PFSK-1 (cell line): ENCODE data around the gene DOCK1.

Experiments used
- FOXP2 ChIP-seq: optimal IDR thresholded peaks from 2 replicates; pipeline ENCODE3; 2011; ENCODE audit warnings: borderline replicate concordance, control low read depth, inconsistent platforms; ENCODE audit not compliant: insufficient read depth; ENCODE audit errors: extremely low read length, extremely low read depth
- POLR2AphosphoS5 ChIP-seq: IDR thresholded peaks from 2 replicates; pipeline ENCODE4 v1.6.1; 2012; ENCODE audit warnings: low read depth, mild to moderate bottlenecking, control low read depth, low read length, moderate library complexity
- REST ChIP-seq, 2 experiments: IDR thresholded peaks; 2 replicates each; pipeline versions ENCODE4 v1.6.1 to v1.8.0; 2011 to 2012; ENCODE audit warnings: low read depth in 2 of 2, low read length in 2 of 2, control low read depth in 1 of 2, inconsistent platforms in 1 of 2, mild to moderate bottlenecking in 1 of 2, moderate library complexity in 1 of 2; ENCODE audit not compliant: insufficient read depth in 1 of 2
- SIN3A ChIP-seq: IDR thresholded peaks from 2 replicates; pipeline ENCODE4 v1.6.1; 2012; ENCODE audit warnings: mild to moderate bottlenecking, low read length, moderate library complexity, borderline replicate concordance; ENCODE audit not compliant: insufficient read depth
- TAF1 ChIP-seq: IDR thresholded peaks from 2 replicates; pipeline ENCODE4 v1.6.1; 2012; ENCODE audit warnings: low read length, control low read depth, borderline replicate concordance; ENCODE audit not compliant: insufficient read depth

Gene DOCK1

GRCh38 chr10:127338399-127339110, 433.3 kb downstream of the DOCK1 start:
- TF ChIP-seq REST (IDR thresholded peaks at IDR 0.05; ENCODE audit: insufficient read depth in 1 of 2, low read depth in 2 of 2, low read length in 2 of 2) (no peak), FOXP2 (no peak), SIN3A (no peak), POLR2AphosphoS5 (no peak), TAF1 (no peak)

GRCh38 chr10:127343821-127344220, 438.6 kb downstream of the DOCK1 start:
- no peak for TF ChIP-seq TAF1
- no peak for TF ChIP-seq FOXP2
- no peak for TF ChIP-seq REST (IDR thresholded peaks at IDR 0.05; ENCODE audit: insufficient read depth in 1 of 2, low read depth in 2 of 2, low read length in 2 of 2)
- no peak for TF ChIP-seq SIN3A
- TF ChIP-seq POLR2AphosphoS5 = no peak

- TF ChIP-seq FOXP2 = no peak
- TF ChIP-seq TAF1 = no peak
- TF ChIP-seq POLR2AphosphoS5 = no peak
- no peak for TF ChIP-seq REST (IDR thresholded peaks at IDR 0.05; ENCODE audit: insufficient read depth in 1 of 2, low read depth in 2 of 2, low read length in 2 of 2)
- no peak for TF ChIP-seq SIN3A
These were observed 439.1 kb downstream of the DOCK1 start for GRCh38 chr10:127344346-127344745.

GRCh38 chr10:127345231-127345965, 440.2 kb downstream of the DOCK1 start:
- TF ChIP-seq FOXP2 (no peak), SIN3A (no peak), TAF1 (no peak), POLR2AphosphoS5 (no peak), REST (IDR thresholded peaks at IDR 0.05; ENCODE audit: insufficient read depth in 1 of 2, low read depth in 2 of 2, low read length in 2 of 2) (no peak)
